Right kidney (tissue), 1 donor: ENCODE results near the gene EFL1.

ENCODE experiments used
- DNase-seq: peaks from one replicate; pipeline ENCODE4 v3.0.0-alpha.2; 2016

EFL1 gene

DNA sequence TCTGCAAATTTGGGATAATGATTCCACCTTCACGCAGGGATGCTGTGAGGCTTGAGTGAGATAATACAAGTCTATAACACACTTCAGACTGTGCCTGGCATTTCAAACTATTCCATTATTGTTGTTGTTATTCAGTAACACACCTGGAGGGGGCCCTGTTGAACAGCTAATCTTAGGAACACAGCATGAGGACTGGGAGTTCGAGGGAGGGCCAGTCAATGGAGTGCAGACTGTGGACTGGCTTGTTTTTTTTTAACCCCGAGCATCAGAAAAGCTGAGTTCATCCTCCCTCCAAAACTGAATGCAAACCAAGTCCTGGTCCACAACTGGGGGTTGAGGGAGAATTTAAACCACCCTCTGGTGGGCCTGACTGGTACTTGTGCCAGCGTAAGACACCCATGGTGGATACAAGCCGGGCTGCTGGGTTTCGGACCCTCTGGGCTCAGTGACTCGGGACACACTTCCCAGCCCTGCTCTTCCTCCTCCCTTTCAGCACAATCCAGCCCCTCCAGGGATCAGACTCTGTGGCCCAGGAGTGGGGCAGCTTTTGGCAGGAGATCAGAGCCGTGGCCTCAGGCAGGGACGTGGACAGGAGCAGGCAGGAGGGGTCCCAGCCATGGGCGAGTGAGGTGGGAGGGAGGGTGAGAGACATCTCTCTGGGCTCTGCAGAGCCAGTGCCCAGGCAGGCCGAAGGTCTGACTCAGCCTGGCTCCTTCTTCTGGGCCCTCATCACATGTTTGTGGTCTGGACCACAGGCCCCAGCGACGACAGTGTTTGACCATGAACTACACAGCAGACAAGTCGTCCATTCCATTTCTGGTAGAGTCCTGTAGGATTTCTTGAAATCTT, 180.4 kb downstream of the EFL1 start:
- no peak for DNase-seq

DNA sequence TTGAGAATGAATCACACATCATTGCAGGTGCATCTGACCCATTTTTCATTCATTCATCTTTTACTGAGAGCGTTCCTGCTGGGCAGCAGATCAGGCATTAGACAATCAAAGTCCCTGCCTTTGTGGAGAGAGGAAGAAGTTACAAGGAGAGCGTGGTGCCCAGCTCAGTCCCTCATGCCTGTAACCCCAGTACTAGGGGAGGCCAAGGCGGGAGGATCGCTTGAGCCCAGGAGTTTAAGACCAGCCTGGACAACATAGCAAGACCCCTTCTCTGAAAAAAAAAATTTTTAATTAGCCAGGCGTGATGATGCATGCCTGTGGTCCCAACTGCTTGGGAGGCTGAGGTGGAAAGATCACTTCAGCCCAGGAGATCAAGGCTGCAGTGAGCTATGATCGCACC, 181.8 kb downstream of the EFL1 start:
- no peak for DNase-seq
